IMR-90 (cell line): Measurements from ENCODE around the gene C6orf141.

Source experiments
- BHLHE40 ChIP-seq: fragments of 150-350 bp; IDR thresholded peaks from 2 replicates; pipeline ENCODE4 v1.6.1; 2016; ENCODE audit warnings: mild to moderate bottlenecking, low read depth, low read length
- CHD1 ChIP-seq: IDR thresholded peaks from 2 replicates; pipeline ENCODE4 v1.6.1; 2012; ENCODE audit warnings: low read depth, low read length, improper control_type of control experiment
- ELK1 ChIP-seq: fragments of 150-350 bp; IDR thresholded peaks from 2 replicates; pipeline ENCODE4 v1.6.1; 2016; ENCODE audit warnings: low read depth, mild to moderate bottlenecking, low read length, moderate library complexity, borderline replicate concordance
- MAFK ChIP-seq: IDR thresholded peaks from 2 replicates; pipeline ENCODE4 v1.6.1; 2012; ENCODE audit warnings: low read depth, low read length, improper control_type of control experiment
- MAZ ChIP-seq: IDR thresholded peaks from 2 replicates; pipeline ENCODE4 v1.6.1; 2012; ENCODE audit warnings: low read depth, mild to moderate bottlenecking, low read length, improper control_type of control experiment, moderate library complexity, borderline replicate concordance
- POLR2A ChIP-seq: IDR thresholded peaks from 2 replicates; pipeline ENCODE4 v1.6.1; 2012; ENCODE audit warnings: mild to moderate bottlenecking, low read depth, low read length
- SMC3 ChIP-seq: fragments of 150-350 bp; IDR thresholded peaks from 2 replicates; pipeline ENCODE4 v1.6.1; 2016; ENCODE audit warnings: low read depth, mild to moderate bottlenecking, antibody characterized with exemption, low read length, moderate library complexity
- USF2 ChIP-seq: fragments of 150-350 bp; IDR thresholded peaks from 2 replicates; pipeline ENCODE4 v1.6.1; 2017; ENCODE audit warnings: mild to moderate bottlenecking, antibody characterized with exemption, low read length, low read depth
- TF ChIP-seq, protein P1 (sequence below): conservative IDR thresholded peaks from 2 replicates; pipeline ENCODE4 v1.5.1; 2012; ENCODE audit warnings: mild to moderate bottlenecking, low read depth, low read length, improper control_type of control experiment

GRCh38 chr6:49579649-49580048 lies 29.2 kb downstream of the C6orf141 start:
- TF ChIP-seq BHLHE40 (no peak), CHD1 (no peak), SMC3 (no peak), MAZ (no peak), POLR2A (no peak), USF2 (no peak), ELK1 (no peak), MAFK (no peak)
- TF ChIP-seq, protein P1, sequence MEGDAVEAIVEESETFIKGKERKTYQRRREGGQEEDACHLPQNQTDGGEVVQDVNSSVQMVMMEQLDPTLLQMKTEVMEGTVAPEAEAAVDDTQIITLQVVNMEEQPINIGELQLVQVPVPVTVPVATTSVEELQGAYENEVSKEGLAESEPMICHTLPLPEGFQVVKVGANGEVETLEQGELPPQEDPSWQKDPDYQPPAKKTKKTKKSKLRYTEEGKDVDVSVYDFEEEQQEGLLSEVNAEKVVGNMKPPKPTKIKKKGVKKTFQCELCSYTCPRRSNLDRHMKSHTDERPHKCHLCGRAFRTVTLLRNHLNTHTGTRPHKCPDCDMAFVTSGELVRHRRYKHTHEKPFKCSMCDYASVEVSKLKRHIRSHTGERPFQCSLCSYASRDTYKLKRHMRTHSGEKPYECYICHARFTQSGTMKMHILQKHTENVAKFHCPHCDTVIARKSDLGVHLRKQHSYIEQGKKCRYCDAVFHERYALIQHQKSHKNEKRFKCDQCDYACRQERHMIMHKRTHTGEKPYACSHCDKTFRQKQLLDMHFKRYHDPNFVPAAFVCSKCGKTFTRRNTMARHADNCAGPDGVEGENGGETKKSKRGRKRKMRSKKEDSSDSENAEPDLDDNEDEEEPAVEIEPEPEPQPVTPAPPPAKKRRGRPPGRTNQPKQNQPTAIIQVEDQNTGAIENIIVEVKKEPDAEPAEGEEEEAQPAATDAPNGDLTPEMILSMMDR, result no peak
